ENCODE measurements around the gene TNS1. TPM values are rescaled to one million over a fixed set of nuclear protein-coding genes. Genes with fewer than 3 reads are reported as not detected.

The TNS1 gene
- total RNA-seq, 1 donor = 48.9 TPM

DNA sequence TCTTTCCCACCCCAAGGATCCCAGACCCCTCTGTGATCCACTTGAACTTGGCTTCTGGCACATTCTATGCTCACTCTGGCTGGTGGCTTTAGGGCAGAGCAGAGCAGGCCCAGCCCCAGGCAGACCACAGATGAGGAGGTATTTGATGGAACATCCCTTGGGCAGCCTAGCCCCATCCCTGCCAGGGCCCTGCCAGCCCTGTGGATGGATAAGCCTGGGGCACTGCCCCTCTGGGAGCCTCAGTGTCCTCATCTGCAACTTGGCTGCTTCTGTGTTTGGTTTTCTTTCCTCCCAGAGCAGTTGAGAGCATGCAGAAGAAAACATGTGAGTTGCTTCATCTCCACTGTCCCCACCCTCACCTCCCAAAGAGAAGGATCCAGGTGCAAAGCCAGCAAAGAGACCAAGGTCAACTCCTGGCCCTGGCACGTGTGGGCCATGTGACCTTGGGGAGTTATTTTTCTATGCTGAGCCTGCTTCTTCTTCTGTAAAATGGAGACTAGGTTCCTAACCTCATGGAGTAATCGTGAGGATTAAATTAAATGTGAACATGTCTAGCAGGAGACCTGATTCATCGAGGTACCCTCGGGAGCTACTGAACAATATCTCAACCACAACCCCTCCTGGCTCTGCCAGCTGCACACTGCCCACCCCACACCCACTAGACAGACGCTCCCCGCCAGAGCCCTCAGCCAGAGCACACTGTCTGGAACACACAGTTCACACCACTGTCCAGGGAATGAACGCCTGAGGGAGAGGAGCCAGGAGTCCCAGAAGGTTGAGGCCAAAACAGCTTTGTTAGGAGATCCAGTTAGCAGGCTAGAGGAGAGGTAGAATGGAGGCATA is 14.6 kb upstream of the TNS1 start:
- Histone ChIP-seq H3K27ac (ENCODE audit: low read depth, low read length) (no peak overlapping the region), H3K4me3 (ENCODE audit: insufficient read depth, low read length) (no peak overlapping the region), H2AFZ (ENCODE audit: low read length) (no peak overlapping the region), H3K36me3 (ENCODE audit: insufficient read depth, low read length) (no peaks in the 10 kb centered on the region), H4K20me1 (ENCODE audit: insufficient read depth, low read length) (no peaks in the 10 kb centered on the region), H3K9me3 (ENCODE audit: low read depth, low read length) (no peaks in the 10 kb centered on the region), H3K4me2 (ENCODE audit: insufficient read depth, low read length) (no peak overlapping the region), H3K79me2 (ENCODE audit: insufficient read depth, low read length) (no peaks in the 10 kb centered on the region), H3K27me3 (ENCODE audit: insufficient read depth, low read length) (no peaks in the 10 kb centered on the region), H3K4me1 (ENCODE audit: insufficient read depth, low read length) (no peaks in the 10 kb centered on the region)
- TF ChIP-seq, protein P1, sequence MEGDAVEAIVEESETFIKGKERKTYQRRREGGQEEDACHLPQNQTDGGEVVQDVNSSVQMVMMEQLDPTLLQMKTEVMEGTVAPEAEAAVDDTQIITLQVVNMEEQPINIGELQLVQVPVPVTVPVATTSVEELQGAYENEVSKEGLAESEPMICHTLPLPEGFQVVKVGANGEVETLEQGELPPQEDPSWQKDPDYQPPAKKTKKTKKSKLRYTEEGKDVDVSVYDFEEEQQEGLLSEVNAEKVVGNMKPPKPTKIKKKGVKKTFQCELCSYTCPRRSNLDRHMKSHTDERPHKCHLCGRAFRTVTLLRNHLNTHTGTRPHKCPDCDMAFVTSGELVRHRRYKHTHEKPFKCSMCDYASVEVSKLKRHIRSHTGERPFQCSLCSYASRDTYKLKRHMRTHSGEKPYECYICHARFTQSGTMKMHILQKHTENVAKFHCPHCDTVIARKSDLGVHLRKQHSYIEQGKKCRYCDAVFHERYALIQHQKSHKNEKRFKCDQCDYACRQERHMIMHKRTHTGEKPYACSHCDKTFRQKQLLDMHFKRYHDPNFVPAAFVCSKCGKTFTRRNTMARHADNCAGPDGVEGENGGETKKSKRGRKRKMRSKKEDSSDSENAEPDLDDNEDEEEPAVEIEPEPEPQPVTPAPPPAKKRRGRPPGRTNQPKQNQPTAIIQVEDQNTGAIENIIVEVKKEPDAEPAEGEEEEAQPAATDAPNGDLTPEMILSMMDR (IDR thresholded peaks at IDR 0.05; ENCODE audit: extremely low read depth, low read depth, low read length) = no peak
- DNase-seq (ENCODE audit: insufficient read length, low spot score, missing footprints) = peak; percentile 54

DNA sequence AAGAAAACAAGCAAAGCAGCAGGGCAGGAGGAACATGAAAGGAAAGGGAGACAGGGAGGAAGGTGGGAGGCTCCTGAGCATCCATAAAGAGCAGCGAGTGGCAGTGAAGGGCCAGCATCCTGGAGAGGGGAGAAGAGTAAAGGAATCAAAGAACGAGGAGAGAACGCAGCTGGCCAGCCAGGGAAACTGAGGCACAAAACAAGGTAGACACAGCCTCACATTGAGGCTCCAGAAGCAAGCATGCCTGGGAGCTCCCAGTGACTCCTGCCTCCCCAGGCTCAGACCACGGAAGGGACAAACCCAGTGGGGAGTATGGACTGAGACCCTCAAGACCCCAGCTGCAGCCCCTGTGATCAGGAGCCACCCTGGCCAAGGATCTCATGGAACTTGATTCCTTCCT is 14.0 kb upstream of the TNS1 start:
- H3K4me2 ChIP-seq (ENCODE audit: insufficient read depth, low read length) = no peak overlapping the region
- no peak overlapping the region for H2AFZ ChIP-seq (ENCODE audit: low read length)
- no peaks in the 10 kb centered on the region for H3K4me1 ChIP-seq (ENCODE audit: insufficient read depth, low read length)
- peak; percentile 32 for DNase-seq (ENCODE audit: insufficient read length, low spot score, missing footprints)
- TF ChIP-seq, protein P1 (IDR thresholded peaks at IDR 0.05; ENCODE audit: extremely low read depth, low read depth, low read length) = no peak
- no peaks in the 10 kb centered on the region for H3K36me3 ChIP-seq (ENCODE audit: insufficient read depth, low read length)
- no peaks in the 10 kb centered on the region for H3K27me3 ChIP-seq (ENCODE audit: insufficient read depth, low read length)
- no peak overlapping the region for H3K27ac ChIP-seq (ENCODE audit: low read depth, low read length)
- no peaks in the 10 kb centered on the region for H3K79me2 ChIP-seq (ENCODE audit: insufficient read depth, low read length)
- H3K4me3 ChIP-seq (ENCODE audit: insufficient read depth, low read length) = no peak overlapping the region
- H3K9me3 ChIP-seq (ENCODE audit: low read depth, low read length) = no peaks in the 10 kb centered on the region
- no peaks in the 10 kb centered on the region for H4K20me1 ChIP-seq (ENCODE audit: insufficient read depth, low read length)

- Histone ChIP-seq H3K36me3 (ENCODE audit: insufficient read depth, low read length) (no peaks in the 10 kb centered on the region), H3K9me3 (ENCODE audit: low read depth, low read length) (no peaks in the 10 kb centered on the region), H3K4me2 (ENCODE audit: insufficient read depth, low read length) (no peak overlapping the region), H3K79me2 (ENCODE audit: insufficient read depth, low read length) (no peaks in the 10 kb centered on the region), H3K4me1 (ENCODE audit: insufficient read depth, low read length) (no peaks in the 10 kb centered on the region), H3K27me3 (ENCODE audit: insufficient read depth, low read length) (peaks cover 6% of the 10 kb centered on the region), H3K27ac (ENCODE audit: low read depth, low read length) (no peak overlapping the region), H3K4me3 (ENCODE audit: insufficient read depth, low read length) (no peak overlapping the region), H2AFZ (ENCODE audit: low read length) (no peak overlapping the region), H4K20me1 (ENCODE audit: insufficient read depth, low read length) (no peaks in the 10 kb centered on the region)
- TF ChIP-seq, protein P1 (IDR thresholded peaks at IDR 0.05; ENCODE audit: extremely low read depth, low read depth, low read length) = no peak
- DNase-seq (ENCODE audit: insufficient read length, low spot score, missing footprints) = peak; percentile 49
These were observed 13.1 kb upstream of the TNS1 start for GRCh38 chr2:218015586-218016521.
